Measurements from ENCODE around the gene TMCC1.

Gene TMCC1

GRCh38 chr3:129605922-129606635, 287.4 kb downstream of the TMCC1 start:
- DNase-seq: peak; percentile 6

GRCh38 chr3:129605203-129605921, 288.1 kb downstream of the TMCC1 start:
- peak; percentile 58 for DNase-seq

GRCh38 chr3:129604767-129605166, 288.7 kb downstream of the TMCC1 start:
- no peak for DNase-seq

GRCh38 chr3:129603991-129604749, 289.3 kb downstream of the TMCC1 start:
- DNase-seq: no peak

DNA sequence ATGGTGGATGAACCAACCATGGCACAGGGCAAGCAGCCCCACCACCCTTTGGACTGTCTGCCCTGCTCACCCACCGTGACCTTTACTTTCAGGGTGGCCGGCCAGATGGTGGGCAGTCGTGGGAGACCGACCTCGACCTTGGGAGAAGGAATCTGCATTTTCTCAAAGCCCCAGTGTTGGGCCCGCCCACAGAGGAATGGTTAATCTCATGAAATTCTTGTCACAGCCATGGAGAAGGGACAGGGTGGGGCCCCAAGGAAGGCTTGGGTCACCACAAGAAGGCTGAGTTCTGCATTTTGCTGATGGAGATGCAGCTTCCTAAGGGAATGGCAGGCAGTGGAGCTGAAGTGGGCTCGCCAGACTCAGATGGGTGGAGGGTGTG, 290.0 kb downstream of the TMCC1 start:
- DNase-seq: no peak

DNA sequence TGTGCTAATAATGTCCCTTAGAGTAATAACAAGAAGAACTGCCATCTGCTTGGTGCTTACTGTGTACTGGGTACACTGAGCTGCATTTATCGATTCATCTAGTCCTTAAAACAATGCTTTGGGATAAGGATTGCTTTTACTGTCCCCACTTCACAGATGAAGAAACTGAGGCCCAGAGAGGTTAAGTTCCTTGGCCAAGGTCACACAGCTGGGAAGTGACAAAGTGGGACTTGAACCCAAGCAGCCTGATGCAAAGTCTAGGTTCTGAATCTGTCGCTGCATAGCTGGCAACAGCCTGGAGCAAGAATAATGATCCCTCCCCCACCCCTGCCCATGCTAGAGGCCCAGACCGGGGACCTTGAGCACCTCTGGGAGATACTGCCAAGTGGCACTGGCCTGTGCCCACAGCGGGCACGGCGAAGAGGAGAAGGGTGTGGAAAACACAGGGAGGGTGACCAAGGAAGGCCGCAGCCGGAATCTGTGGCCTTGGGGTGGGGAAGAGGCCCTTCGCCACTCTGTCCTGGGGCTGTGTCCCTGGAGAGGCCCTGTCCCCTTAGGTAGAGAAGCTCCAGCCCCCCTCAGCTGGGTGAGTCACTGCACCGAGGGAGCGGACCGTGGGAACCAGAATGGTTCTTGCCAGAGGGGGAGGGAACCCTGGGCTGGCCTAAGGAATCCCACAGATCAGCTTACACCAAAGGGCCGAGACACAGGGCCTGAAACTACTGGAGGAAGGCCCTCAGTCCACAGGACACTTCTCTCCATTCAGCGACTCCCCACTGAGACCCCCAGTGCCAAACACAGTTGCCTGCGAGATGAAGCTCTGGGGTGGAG, 290.6 kb downstream of the TMCC1 start:
- no peak for DNase-seq

- no peak for DNase-seq
Measured at GRCh38 chr3:129602309-129602708, 291.2 kb downstream of the TMCC1 start.

GRCh38 chr3:129601713-129602112, 291.8 kb downstream of the TMCC1 start:
- DNase-seq: no peak

GRCh38 chr3:129600348-129600747, 293.2 kb downstream of the TMCC1 start:
- DNase-seq: no peak

- no peak for DNase-seq
Measured at GRCh38 chr3:129599607-129600006, 293.9 kb downstream of the TMCC1 start.

DNA sequence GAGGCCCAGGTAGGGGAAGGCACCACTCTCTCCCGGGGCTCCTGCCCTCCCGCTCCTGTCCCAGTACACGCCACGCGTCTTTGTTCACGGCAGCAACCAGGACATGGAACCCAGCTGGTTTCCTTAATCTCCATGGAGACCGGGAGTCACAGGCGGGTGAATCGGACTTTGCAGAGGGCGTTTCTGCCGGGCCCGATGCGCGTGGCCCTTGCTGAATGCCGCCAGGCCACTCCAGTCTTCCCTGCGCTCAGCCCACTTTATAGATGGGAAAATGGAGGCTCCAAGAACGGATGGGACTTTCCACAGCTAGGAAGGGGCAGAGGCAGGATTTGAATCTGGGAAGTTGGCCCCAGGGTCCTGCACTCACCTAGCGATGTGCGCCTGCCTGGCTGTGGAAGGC, 294.4 kb downstream of the TMCC1 start:
- no peak for DNase-seq

DNA sequence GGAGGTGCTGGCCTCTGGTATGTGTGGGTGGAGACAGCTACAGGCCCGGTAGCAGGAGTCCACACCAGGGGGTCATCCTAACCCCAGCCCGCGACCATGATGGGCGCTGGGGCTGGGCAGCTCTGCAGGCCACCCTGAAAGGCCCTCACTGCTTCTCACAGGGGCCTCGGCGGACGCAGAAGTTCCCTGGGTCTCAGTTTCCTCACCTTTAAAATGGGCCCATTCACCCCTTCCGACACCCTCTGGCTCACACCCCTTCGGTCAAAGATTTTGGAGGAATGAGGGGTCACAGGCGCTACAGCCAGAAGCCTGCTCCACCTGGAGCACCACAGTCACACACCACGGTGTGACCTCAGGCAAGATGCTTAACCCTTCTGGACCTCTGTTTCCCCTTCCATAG, 295.0 kb downstream of the TMCC1 start:
- no peak for DNase-seq

- DNase-seq: no peak
Measured at GRCh38 chr3:129598000-129598381, 295.5 kb downstream of the TMCC1 start.

Measured in activated naive CD4-positive, alpha-beta T cell treated with Interleukin-2 at 50 U/mL for 16 hours (primary cell).